Kidney epithelial cell (primary cell): ENCODE results near the gene BICRA. TPM values are rescaled to one million over a fixed set of nuclear protein-coding genes. Genes with fewer than 3 reads are reported as not detected.

Source experiments
- DNase-seq: peaks from one replicate; pipeline ENCODE4 v3.0.0-alpha.2; 2010; ENCODE audit warnings: low read depth
- H3K27me3 ChIP-seq: 2 replicates; pipeline ENCODE4 v1.6.0; 2011; ENCODE audit warnings: low read length; ENCODE audit not compliant: control insufficient read depth, insufficient read depth
- H3K36me3 ChIP-seq: 2 replicates; pipeline ENCODE4 v1.5.1; 2011; ENCODE audit warnings: low read length; ENCODE audit not compliant: control insufficient read depth, insufficient read depth
- H3K4me3 ChIP-seq: 2 replicates; pipeline ENCODE4 v1.5.1; 2011; ENCODE audit warnings: low read depth, mild to moderate bottlenecking, control low read depth, low read length
- CTCF ChIP-seq: IDR thresholded peaks from 2 replicates; pipeline ENCODE4 v1.5.1; 2011; ENCODE audit warnings: mild to moderate bottlenecking, moderate library complexity, low read length, control low read depth, inconsistent platforms; ENCODE audit not compliant: insufficient read depth, poor library complexity, severe bottlenecking
- total RNA-seq: library from RNA; depleted of rRNA; stranded (reverse); fragments of >200 nt; gene quantifications from 2 replicates; pipeline ENCODE4 v1.2.3, GENCODE V29; 2015

Gene BICRA
- total RNA-seq, 1 donor from 2014 or later, result 11.2 TPM

- no peak for DNase-seq
- no peak for TF ChIP-seq CTCF
- Histone ChIP-seq H3K4me3 (no peak overlapping the region), H3K27me3 (no peaks in the 10 kb centered on the region), H3K36me3 (no peaks in the 10 kb centered on the region)
These were observed 16.7 kb downstream of the BICRA start for GRCh38 chr19:47625650-47626049.

GRCh38 chr19:47626238-47626637 lies 17.3 kb downstream of the BICRA start:
- TF ChIP-seq CTCF, result no peak
- no peak for DNase-seq
- H3K36me3 ChIP-seq, result no peaks in the 10 kb centered on the region
- no peak overlapping the region for H3K4me3 ChIP-seq
- no peaks in the 10 kb centered on the region for H3K27me3 ChIP-seq

GRCh38 chr19:47628078-47628771 lies 19.3 kb downstream of the BICRA start:
- no peak for DNase-seq
- Histone ChIP-seq H3K4me3 (no peak overlapping the region), H3K36me3 (no peaks in the 10 kb centered on the region), H3K27me3 (no peaks in the 10 kb centered on the region)
- no peak for TF ChIP-seq CTCF

DNA sequence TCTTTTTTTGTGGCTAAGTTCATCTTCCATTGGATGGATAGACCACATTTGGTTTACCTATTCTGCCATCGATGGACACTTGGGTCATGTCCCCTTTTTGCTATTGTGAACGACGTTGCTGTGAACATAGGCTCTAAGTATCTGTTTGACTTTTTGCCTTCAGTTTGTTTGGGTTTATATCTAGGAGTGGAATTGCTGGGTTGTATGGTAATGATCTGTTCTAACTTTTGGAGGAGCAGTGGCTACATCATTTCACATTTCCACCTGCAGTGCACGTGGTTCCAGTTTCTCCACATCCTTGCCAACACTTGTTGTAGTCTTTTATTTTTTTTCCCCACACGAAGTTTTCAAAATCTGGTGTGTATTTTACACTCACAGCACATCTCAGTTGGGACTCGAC lies 21.7 kb downstream of the BICRA start:
- Histone ChIP-seq H3K36me3 (no peaks in the 10 kb centered on the region), H3K27me3 (no peaks in the 10 kb centered on the region), H3K4me3 (no peak overlapping the region)
- no peak for DNase-seq
- no peak for TF ChIP-seq CTCF

DNA sequence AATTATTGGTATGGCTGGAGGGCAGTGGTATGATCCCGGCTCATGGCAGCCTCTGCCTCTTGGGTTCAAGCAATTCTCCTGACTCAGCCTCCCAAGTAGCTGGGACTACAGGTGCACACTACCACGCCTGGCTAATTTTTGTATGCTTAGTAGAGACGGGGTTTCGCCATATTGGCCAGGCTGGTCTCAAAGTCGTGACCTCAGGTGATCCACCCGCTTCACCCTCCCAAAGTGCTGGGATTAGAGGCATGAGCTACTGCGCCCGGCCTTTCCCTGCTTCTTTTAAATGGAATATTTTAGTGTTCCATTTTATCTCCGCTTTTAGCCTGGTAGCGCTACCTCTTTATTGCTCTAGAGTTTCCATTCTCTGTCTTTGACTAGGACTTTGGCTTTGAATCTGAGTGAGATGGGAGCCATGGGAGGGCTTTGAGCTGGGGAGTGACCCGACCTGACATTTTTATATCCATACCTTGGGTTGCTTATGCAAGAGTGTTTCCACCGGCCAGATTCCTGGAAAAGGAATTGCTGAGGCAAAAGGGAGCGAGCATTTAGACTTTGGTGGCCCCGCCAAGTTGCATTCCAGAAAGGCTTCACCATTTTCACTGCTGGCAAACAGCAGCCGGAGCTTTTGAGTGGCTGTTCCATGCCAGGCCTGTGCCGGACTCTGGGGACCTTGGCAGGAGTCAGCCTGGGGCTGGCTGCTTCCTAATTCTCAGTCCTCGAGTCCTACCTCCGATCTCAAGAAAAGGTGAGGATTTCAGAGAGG lies 22.9 kb downstream of the BICRA start:
- DNase-seq, result no peak
- TF ChIP-seq CTCF, result no peak
- H3K36me3 ChIP-seq, result no peaks in the 10 kb centered on the region
- H3K4me3 ChIP-seq, result no peak overlapping the region
- H3K27me3 ChIP-seq, result no peaks in the 10 kb centered on the region
